Measurements from ENCODE around the gene AHCY.

- TF ChIP-seq CTCF (IDR thresholded peaks at IDR 0.05) (no peak), POLR2A (IDR thresholded peaks at IDR 0.05) (no peak)
Measured at GRCh38 chr20:34350095-34350494, 46.9 kb upstream of the AHCY start.
